ENCODE data around the gene RHCE.
"Not testable (repeated sequence)": the region's sequence is repeated elsewhere in the genome, so short reads cannot be mapped to it uniquely, and the experiment has no call there.

Gene RHCE

DNA sequence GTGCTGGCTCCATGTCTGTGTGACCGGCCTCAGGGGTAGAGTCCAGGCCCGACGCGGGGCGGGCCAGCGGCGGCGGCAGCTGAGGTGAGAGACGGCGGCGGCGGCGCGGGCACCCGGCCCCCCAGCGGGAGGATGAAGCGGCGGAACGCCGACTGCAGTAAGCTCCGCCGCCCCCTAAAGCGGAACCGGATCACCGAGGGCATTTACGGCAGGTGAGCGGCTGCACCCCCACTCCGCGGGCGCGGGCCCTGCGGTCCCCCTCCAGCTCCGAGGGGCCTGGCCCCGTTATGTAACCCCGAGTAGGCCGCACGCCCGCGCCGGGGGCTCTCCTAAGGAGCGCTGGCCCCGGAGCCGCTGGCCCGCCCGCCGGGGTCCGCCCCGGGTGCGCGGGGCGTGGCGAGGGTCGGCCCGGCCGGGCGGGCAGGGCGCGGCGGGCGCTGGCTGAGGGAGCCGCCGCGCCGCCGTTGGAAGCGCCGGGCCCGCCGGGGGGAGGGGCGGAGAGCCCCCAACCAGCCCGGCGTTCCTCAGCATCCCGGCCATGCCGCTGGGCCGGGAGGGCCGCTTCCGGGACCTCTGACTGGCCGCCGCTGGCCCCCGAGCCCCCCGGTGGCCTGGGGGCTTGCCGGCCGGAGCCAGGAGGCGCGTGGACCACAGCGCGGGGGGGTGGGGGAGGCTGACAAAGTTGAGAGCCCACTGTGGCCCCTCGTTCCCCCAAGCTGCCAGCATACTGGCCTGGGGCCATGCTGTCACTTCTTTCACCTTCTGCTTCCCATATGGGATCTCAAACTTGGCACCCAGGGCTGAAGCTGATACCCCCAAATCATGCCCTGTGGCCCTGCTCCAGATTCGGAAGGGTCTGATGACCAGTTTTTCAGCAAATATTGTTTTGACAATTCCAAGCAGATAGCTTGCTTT, 10.6 kb upstream of the RHCE start:
- TF ChIP-seq POLR2AphosphoS5 (IDR thresholded peaks at IDR 0.05; ENCODE audit: low read depth, low read length) = no peak
- no peak for TF ChIP-seq TAF1 (IDR thresholded peaks at IDR 0.05; ENCODE audit: borderline replicate concordance, low read depth, low read length)
- no peak for TF ChIP-seq POLR2A (IDR thresholded peaks at IDR 0.05; ENCODE audit: low read depth, low read length)
- FAIRE-seq (peak; percentile 33), DNase-seq (ENCODE audit: insufficient read length) (peak; percentile 58)

DNA sequence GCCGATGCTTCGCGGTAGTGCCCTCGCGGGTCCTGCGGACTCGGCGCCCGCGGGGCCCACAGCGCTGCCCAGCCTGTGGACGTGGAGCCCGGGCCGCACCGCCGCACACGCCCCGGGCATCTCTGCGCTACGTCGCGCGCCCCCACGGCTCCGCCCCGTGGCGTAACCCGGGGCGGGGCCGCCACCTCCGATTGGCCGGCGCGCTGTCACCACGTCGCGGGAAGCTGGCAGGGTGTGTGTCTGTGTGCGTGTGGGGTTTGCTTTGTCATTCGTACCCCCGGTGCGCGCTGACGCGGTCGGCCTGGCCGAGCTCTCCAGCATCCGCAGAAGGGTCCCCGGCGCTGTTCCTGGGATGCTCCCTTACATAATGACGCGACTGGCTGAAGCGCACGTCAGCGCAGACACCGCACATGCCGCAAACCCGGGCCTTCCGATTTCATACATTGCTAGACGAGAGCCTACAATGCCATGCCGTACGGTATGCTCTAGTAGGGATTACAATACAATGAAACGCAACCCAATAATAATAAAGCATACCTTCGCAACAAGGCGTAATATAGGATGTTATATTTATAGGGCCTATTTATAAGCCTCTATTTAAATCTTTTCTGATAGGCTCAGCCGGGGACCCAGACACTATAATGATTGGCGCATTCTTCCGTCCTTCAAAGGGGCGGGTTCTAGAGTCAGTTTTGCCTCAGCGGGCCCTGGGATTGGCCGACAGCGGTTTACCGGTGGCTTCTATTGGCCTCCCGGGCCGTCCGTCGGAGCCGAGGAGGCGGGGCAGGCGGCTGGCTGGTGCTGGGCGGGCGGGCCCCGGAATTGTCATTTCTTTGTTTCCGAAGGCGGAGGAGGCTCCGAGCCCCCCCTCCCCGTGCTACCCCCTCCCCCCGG, 9.7 kb upstream of the RHCE start, which contains the start of gene MACO1:
TSS of gene MACO1 (plus strand) at position 825 of the 894 bp plus-strand sequence. CDS start 202 bp downstream, outside the sequence.
- DNase-seq (ENCODE audit: insufficient read length) (peak; percentile 82), FAIRE-seq (peak; percentile 99)
- TF ChIP-seq POLR2A (IDR thresholded peaks at IDR 0.05; ENCODE audit: low read depth, low read length) = peak; percentile 84
- peak; percentile 87 for TF ChIP-seq TAF1 (IDR thresholded peaks at IDR 0.05; ENCODE audit: borderline replicate concordance, low read depth, low read length)
- peak; percentile 90 for TF ChIP-seq POLR2AphosphoS5 (IDR thresholded peaks at IDR 0.05; ENCODE audit: low read depth, low read length)

DNA sequence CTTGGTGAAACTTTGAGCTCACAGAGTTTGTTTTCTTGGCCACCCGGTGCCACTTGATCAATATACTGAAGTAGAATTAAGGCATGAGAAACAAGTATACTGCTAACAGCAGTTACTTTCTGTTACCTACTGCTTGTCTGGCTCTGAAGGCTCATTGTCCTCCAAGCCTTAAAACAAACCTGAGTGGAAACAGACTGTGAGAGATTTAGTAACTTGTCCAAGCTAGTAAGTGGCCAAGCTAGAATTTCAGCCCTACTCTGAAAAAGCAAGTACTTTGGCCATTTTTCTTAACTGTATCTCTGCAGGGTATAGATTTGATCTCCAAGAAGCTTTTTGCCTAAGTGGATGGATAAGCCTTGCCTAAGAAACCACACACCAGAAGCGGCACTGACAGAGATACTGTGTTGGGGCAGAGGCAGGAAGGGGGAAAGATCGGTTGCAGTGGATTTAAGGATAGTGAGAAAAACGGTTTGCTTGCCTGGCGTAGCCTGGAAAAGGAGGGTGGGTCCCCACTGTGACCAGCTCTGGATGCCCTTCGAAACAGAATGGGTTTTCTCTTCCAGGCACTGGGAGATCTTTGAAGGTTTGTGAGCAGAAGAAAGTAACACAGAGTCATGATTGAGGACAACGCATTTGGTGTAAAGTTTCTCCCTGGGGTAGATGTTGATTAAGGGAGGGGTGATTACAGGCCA, 8.0 kb upstream of the RHCE start:
- FAIRE-seq = no peak
- TF ChIP-seq POLR2A (IDR thresholded peaks at IDR 0.05; ENCODE audit: low read depth, low read length) = no peak
- TF ChIP-seq POLR2AphosphoS5 (IDR thresholded peaks at IDR 0.05; ENCODE audit: low read depth, low read length) = no peak
- no peak for TF ChIP-seq TAF1 (IDR thresholded peaks at IDR 0.05; ENCODE audit: borderline replicate concordance, low read depth, low read length)
- no peak for DNase-seq (ENCODE audit: insufficient read length)

DNA sequence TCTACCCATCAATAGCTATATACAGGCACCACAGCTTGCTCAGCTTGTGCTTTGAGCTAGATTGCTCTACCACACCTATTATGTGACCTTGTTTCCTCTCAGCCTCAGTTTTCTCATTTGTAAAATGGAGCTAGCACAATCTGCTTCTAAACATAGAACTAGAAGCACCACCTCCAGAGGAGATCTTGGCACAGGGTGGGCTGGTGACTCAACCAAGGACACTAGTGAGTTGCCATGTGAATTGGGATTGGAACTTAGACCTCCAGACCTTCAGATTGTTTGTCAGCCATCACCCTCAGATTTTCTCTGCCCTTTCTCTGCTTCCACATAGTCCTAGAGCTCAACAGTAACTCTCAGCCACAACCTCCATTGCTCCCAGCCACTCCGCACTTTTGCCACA, 7.1 kb upstream of the RHCE start:
- DNase-seq (ENCODE audit: insufficient read length) = no peak
- TF ChIP-seq POLR2AphosphoS5 (IDR thresholded peaks at IDR 0.05; ENCODE audit: low read depth, low read length) (no peak), POLR2A (IDR thresholded peaks at IDR 0.05; ENCODE audit: low read depth, low read length) (no peak), TAF1 (IDR thresholded peaks at IDR 0.05; ENCODE audit: borderline replicate concordance, low read depth, low read length) (no peak)
- no peak for FAIRE-seq

DNA sequence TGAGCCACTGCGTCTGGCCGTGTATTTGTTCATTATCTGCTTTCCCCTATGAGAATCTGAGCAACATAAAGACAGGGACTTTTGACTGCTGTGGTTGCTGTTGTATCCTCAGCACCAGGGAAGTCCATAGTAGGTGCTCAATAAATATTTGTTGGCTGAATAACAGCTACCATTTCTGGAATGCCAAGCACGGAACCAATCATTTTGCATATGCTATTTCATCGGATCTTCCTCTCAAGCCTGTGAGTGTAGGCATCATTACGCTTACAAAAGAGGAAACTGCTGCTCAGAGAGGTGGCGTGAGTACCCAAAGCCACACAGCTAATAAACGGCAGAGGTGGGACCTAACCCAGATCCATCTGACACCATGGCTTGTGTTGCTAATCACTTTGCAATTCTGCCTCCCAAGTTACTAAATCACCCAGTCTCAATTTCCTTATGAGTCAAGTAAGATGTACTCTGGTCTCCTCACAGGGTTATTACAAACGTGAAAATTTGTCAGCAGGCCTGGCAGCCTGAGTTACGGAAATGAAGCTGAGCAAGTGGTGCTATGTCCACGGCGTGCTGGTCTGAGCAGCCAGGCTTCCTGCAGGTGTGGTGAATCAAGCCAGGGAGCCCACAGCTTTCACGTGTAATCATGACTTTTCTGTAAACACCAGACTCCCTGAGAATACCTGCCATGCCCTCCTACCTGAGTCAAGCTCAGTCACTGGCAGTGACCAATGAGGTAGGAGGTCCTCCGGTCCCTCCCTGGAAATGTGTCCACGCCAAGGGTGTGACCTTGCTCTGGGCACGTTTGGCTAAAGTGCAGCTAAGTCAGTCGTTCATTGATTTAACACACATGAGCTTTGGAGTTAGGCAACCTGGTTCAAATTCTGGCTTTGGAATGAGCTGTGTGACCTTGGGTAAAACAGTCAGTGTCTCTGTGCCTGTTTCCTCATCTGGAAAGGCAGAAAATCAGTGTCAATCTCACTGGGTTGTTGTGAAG, 4.8 kb upstream of the RHCE start:
- DNase-seq (ENCODE audit: insufficient read length) (no peak), FAIRE-seq (no peak)
- TF ChIP-seq POLR2AphosphoS5 (IDR thresholded peaks at IDR 0.05; ENCODE audit: low read depth, low read length) (no peak), TAF1 (IDR thresholded peaks at IDR 0.05; ENCODE audit: borderline replicate concordance, low read depth, low read length) (no peak), POLR2A (IDR thresholded peaks at IDR 0.05; ENCODE audit: low read depth, low read length) (no peak)

DNA sequence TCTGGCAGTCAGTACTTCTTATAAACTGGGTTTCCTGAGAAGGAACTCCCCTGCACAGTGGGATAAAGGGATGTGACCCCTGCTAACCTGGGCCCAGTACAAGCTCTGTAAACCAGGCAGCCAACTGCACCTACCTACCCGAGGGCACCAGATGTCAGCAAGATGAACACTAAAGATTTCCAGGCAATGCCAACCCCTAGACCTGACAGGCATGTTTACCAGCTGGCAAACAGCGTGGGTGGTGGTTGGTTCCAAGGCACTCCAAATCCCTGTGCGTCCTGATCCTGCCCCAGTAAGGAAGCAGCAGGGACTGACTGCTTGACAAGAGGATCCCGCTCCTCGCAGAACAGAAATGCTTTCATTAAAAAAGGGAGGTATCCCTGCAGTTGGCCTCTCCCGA, 2.6 kb upstream of the RHCE start:
- FAIRE-seq; DNase-seq (ENCODE audit: insufficient read length): not testable (repeated sequence)

DNA sequence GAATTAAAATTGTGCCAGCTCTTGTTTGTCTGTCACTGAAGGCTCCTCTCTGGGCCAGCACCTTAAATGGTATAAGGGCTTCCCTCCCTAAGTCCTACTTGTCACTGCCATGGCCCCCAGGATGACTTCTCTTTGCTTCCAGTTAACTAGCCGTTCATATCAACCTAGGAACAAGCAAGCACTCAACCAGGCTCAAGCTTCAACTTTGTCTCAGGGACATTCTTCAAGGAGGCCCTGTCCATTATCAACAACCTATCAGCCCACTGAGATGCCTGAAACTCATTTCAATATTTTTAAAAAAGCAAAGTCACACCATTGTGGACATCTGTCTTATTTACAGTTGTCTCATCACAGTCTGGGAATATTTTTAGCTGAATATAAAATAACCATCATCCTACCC, 1.3 kb downstream of the RHCE start:
- not testable (repeated sequence) for FAIRE-seq

DNA sequence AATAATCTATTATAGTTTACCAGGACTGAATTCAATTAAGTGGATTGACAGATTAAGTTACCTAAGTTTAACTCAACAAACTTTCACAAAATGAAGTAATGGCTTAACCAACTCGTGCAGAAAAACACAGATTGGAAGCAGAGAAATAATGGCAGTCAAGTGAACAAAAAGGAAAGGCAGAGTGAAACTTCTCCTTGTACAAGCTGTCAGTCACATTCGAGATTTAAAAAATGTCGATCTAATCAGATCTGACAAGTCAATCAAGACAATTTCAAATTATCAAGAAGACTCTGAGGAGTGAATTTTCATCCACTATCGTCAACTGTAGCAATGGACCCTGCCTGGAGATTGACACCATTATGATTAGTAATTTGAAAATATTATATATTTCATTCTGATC, 3.3 kb downstream of the RHCE start:
- not testable (repeated sequence) for DNase-seq (ENCODE audit: insufficient read length); FAIRE-seq

More for the DNA sequence above, 1.3 kb downstream of the RHCE start:
- DNase-seq (ENCODE audit: insufficient read length) = not testable (repeated sequence)

DNA sequence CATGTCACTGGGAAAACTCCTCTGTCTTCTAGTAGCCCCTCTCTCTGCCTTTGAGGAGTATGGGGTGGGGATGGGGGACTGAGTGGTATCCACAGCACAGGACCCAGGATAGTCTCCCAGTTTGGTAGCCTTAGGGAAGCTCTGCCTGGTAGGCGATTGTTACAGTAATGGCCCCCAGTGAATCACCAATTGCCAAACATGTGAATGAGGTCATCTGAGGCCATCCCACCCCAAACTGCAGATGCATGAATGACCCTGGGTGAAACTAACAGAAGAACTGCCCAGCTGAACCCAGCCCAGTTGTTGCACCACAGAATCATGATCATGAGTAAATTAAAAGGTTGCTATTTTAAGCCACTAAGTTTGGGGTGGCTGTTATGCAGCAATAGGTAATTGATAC, 6.0 kb downstream of the RHCE start:
- not testable (repeated sequence) for DNase-seq (ENCODE audit: insufficient read length); FAIRE-seq

DNA sequence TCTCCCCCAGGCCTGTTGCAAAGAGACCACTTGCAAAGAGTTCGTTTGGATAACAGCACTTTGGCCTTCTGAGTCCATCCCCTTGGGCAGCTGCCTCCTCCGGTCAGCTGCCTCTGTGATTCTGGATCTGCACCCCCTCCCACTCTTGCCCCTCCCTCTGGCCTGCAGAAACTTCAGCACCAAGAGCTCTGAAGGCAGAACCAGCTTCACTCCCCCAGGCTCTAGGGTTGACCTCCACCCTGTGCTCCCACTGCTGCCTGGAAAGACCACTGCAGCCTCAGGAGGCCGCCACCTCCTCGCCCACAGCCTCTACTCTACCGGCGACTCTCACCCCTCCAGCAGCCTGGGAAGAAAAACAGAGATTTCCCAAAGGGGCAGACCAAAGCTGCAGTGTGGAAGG, 6.5 kb downstream of the RHCE start:
- not testable (repeated sequence) for FAIRE-seq; DNase-seq (ENCODE audit: insufficient read length)

DNA sequence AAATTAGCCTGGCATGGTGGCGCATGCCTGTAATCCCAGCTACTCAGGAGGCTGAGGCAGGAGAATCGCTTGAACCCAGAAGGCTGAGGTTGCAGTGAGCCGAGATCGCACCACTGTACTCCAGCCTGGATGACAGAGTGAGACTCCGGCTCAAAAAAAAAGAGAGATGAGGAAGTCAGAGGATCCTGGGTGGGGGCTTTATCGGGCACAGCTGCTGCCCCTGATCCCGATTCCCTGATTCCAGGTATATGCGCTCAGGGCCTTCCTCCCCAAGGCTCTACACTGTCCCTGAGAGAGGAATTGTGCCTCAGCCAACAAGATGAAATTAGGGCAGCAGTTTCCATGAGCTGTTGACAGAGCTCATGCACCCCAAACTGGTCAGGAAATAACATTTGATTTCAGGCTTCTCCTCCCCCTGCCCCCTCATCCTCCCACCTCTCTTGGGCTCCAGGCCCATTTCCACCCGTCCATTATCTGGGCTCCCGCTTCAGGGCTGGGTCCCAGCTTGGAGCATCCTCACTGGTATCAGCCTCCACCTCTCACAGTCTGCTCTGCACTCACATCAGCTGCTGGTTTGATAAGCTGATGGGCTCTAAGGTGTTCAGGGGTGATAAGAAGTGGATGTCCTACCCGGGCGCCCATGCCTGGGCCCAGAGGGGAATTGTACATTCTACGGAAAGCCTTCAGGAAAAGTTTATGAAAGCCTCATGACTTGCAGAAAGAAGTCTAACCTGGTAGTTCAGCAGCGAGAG, 7.6 kb downstream of the RHCE start:
- peak; percentile 42 for FAIRE-seq
- not testable (repeated sequence) for DNase-seq (ENCODE audit: insufficient read length)

DNA sequence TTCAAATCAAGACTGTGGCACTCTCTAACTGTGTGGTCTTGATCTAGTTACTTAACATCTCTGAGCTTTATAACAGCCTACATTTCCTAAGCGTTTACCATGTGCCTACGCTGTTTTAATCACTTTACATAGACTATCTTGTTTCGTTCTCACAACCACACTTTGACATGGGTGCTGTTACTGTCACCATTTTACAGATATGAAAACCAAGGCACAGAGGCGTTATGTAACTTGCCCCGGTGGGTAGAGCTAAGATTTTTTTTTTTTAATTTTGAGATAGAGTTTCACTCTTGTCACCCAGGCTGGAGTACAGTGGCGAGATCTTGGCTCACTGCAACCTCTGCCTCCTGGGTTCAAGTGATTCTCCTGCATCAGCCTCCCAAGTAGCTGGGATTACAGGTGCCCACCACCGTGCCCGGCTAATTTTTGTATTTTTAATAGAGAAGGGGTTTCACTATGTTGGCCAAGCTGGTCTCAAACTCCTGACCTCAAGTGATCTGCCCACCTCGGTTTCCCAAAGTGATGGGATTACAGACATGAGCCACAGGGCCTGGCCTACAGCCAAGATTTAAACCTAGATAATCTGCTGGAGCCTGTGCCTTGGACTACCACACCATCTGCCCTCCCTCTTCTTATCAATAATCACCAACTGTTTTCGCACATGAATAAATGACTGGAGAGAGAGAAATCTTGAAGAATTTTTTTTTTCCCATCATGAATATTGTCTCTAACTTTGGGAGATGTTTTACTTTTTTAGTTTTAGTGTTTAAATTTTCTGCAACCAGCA, 10.8 kb downstream of the RHCE start:
- FAIRE-seq; DNase-seq (ENCODE audit: insufficient read length): not testable (repeated sequence)

DNA sequence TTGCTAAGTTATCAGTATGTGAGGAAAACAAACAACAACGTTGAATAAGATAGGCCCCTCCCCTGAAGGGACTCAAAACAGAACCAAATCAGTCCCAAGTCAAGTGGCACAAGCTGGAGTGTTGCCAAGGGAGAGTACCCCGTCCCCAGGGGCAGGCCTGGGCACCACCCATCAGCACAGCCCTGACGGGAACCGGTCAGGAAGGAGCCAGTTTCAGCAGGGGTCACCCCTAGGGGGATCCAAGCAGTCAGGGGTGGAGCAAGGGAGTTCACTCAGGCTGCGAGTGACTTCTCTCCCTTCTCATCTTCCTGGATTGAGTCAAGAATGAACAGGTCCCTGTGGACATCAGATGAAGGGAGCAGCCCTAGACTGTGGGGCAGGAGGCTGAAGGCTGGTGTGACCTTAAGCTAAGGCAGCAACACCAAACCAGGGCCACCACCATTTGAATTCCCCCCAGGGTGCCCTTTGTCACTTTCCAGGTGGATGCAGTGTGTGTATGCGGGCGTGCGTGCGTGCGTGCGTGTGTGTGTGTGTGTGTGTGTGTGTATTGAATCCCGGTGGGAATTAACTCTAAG, 14.8 kb downstream of the RHCE start:
- not testable (repeated sequence) for DNase-seq (ENCODE audit: insufficient read length); FAIRE-seq

DNA sequence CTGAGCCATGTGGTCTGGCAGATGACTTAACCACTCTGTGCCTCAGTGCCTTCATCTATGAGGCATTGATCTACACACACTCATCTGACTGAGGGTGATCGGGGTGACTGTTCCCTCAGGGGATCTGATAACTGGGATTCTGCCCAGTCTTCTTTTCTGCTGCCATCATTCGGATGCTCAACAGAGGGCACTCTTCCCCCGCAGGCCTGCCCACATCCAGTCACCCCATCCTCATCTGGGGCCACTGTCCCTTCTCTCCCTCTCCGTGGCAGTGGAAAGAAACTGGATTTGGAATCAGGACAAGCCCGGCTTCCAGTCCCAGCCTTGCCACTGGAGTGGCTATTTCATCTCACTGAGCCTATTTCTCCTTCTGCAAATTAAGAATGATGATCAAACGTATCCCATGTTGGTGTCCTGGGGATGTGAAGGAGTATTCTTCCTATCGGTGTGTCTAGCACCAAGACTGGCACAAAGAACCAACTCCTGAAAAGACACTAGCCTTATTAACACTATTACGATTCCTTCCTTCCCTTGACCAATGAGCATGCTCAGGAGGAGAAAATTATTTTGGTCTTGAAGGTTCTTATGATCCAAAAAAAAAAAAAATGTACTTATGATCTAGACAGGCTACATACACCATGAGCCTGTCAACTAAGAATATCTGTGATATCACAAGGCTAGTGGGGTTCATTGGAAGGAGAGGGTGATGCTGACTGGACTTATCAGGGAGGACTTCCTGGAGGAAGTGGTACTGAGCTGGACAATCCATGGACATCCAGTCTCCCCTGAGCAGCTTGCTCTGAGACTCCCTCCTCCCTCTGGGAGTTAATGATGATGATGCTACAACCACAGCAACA, 17.4 kb downstream of the RHCE start:
- DNase-seq (ENCODE audit: insufficient read length) = not testable (repeated sequence)
- peak; percentile 78 for FAIRE-seq

Data from GM12892 (cell line).